Trophoblast cell (in vitro differentiated cells and primary cell): Measurements from ENCODE around the gene PIGU.

Experiments
- DNase-seq, 2 donors: peaks; one replicate each; pipeline ENCODE4 v3.0.0-alpha.2; 2016
- H2AFZ ChIP-seq: 2 replicates; pipeline ENCODE4 v1.6.1; 2013; ENCODE audit warnings: low read length, moderate library complexity, mild to moderate bottlenecking; ENCODE audit not compliant: insufficient read depth, poor library complexity
- H2AK5ac ChIP-seq: 2 replicates; pipeline ENCODE4 v1.6.1; 2013; ENCODE audit warnings: mild to moderate bottlenecking, low read length
- H2BK120ac ChIP-seq: 2 replicates; pipeline ENCODE4 v1.6.1; 2013; ENCODE audit warnings: low read length, mild to moderate bottlenecking, moderate library complexity; ENCODE audit not compliant: insufficient read depth, poor library complexity
- H2BK12ac ChIP-seq: 2 replicates; pipeline ENCODE4 v1.6.1; 2013; ENCODE audit warnings: mild to moderate bottlenecking, low read length, moderate library complexity
- H2BK5ac ChIP-seq: 2 replicates; pipeline ENCODE4 v1.6.1; 2013; ENCODE audit warnings: low read length, low read depth, moderate library complexity, mild to moderate bottlenecking; ENCODE audit not compliant: poor library complexity
- H3K14ac ChIP-seq: 2 replicates; pipeline ENCODE4 v1.6.1; 2013; ENCODE audit warnings: mild to moderate bottlenecking, low read length
- H3K18ac ChIP-seq: 2 replicates; pipeline ENCODE4 v1.6.1; 2013; ENCODE audit warnings: mild to moderate bottlenecking, low read length
- H3K23ac ChIP-seq: 2 replicates; pipeline ENCODE4 v1.6.1; 2013; ENCODE audit warnings: low read length
- H3K27ac ChIP-seq: 2 replicates; pipeline ENCODE4 v1.5.1; 2013; ENCODE audit warnings: low read depth, mild to moderate bottlenecking, inconsistent platforms, low read length, moderate library complexity
- H3K27me3 ChIP-seq: 2 replicates; pipeline ENCODE4 v1.6.1; 2013; ENCODE audit warnings: inconsistent platforms, mild to moderate bottlenecking, low read length, moderate library complexity; ENCODE audit not compliant: insufficient read depth
- H3K36me3 ChIP-seq, 2 experiments: 1 replicate in 1 of 2; 2 replicates in 1 of 2; pipeline ENCODE4 v1.6.1; 2013; ENCODE audit warnings: low read length in 2 of 2, mild to moderate bottlenecking in 2 of 2, moderate library complexity in 1 of 2; ENCODE audit not compliant: insufficient read depth in 2 of 2, control insufficient read depth in 1 of 2
- H3K4ac ChIP-seq: 2 replicates; pipeline ENCODE4 v1.6.1; 2013; ENCODE audit warnings: low read depth, mild to moderate bottlenecking, low read length, moderate library complexity
- H3K4me1 ChIP-seq, 2 experiments: 1 replicate in 1 of 2; 2 replicates in 1 of 2; pipeline ENCODE4 v1.6.1; 2013; ENCODE audit warnings: low read length in 2 of 2, mild to moderate bottlenecking in 2 of 2, moderate library complexity in 1 of 2; ENCODE audit not compliant: insufficient read depth in 2 of 2, control insufficient read depth in 1 of 2
- H3K4me2 ChIP-seq: 2 replicates; pipeline ENCODE4 v1.6.1; 2013; ENCODE audit warnings: inconsistent platforms, mild to moderate bottlenecking, low read length, moderate library complexity
- H3K4me3 ChIP-seq: 2 replicates; pipeline ENCODE4 v1.5.1; 2013; ENCODE audit warnings: mild to moderate bottlenecking, low read depth, low read length, inconsistent platforms
- H3K79me1 ChIP-seq: one replicate; pipeline ENCODE4 v1.6.1; 2013; ENCODE audit warnings: low read length
- H3K79me2 ChIP-seq: 2 replicates; pipeline ENCODE4 v1.6.1; 2013; ENCODE audit warnings: low read length, mild to moderate bottlenecking; ENCODE audit not compliant: control insufficient read depth, insufficient read depth, poor library complexity
- H3K9ac ChIP-seq: 2 replicates; pipeline ENCODE4 v1.6.1; 2013; ENCODE audit warnings: mild to moderate bottlenecking, low read length
- H3K9me3 ChIP-seq: 2 replicates; pipeline ENCODE4 v1.6.1; 2013; ENCODE audit warnings: low read depth, mild to moderate bottlenecking, control low read depth, inconsistent platforms, low read length; ENCODE audit not compliant: insufficient read depth
- H4K12ac ChIP-seq: 2 replicates; pipeline ENCODE4 v1.6.1; 2013; ENCODE audit warnings: low read depth, mild to moderate bottlenecking, low read length, moderate library complexity
- H4K8ac ChIP-seq: 2 replicates; pipeline ENCODE4 v1.6.1; 2013; ENCODE audit warnings: low read depth, mild to moderate bottlenecking, low read length, moderate library complexity
- H4K91ac ChIP-seq: one replicate; pipeline ENCODE4 v1.6.1; 2013; ENCODE audit warnings: low read depth, mild to moderate bottlenecking, low read length, moderate library complexity
- WGBS: extraction: QIAGEN DNeasy Blood & Tissue Kit; methylation state at CpG from one replicate; pipeline ENCODE4 v1.1.7; 2013; ENCODE audit warnings: missing lambda C conversion rate; ENCODE audit not compliant: insufficient read length, insufficient coverage; ENCODE audit errors: extremely low coverage; 5-methylcytosine and 5-hydroxymethylcytosine counted together

PIGU gene

DNA sequence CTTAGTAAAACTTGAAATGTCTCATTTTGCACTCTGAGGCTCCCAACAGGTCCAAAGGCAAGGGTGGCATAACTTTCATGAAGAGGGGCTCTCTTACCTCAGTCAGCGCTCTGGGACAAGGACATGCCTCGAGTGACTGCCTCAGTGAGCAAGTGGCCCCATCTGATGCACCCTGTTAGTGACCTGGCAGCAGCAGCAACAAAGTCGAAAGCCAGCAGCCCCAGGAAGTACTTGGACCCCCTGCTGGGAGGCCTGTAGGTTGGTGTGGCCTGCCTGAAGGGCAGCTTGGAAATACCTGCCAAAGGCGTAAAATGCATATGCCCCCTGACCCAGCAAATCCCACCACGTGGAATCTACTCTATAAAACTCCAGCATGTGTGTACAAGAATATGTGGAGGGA, 105.1 kb downstream of the PIGU start:
- no peak overlapping the region for H3K4me2 ChIP-seq
- H3K36me3 ChIP-seq, result peaks cover 2 to 8% of the 10 kb centered on the region in 2 experiments
- H3K18ac ChIP-seq, result no peak overlapping the region
- H4K12ac ChIP-seq, result no peak overlapping the region
- no peaks in the 10 kb centered on the region for H3K27me3 ChIP-seq
- no peak overlapping the region for H2BK120ac ChIP-seq
- H3K4ac ChIP-seq, result no peak overlapping the region
- H2AK5ac ChIP-seq, result no peak overlapping the region
- H3K23ac ChIP-seq, result no peak overlapping the region
- H4K91ac ChIP-seq, result no peak overlapping the region
- H3K9me3 ChIP-seq, result no peaks in the 10 kb centered on the region
- peak overlapping the region; percentile 6 for H3K4me3 ChIP-seq
- no peaks in the 10 kb centered on the region for H3K79me2 ChIP-seq
- H2BK12ac ChIP-seq, result no peak overlapping the region
- no peak overlapping the region for H2BK5ac ChIP-seq
- H3K27ac ChIP-seq, result no peak overlapping the region
- DNase-seq, result no peak
- no peak overlapping the region for H3K14ac ChIP-seq
- H3K9ac ChIP-seq, result no peak overlapping the region
- H4K8ac ChIP-seq, result no peak overlapping the region
- H2AFZ ChIP-seq, result no peak overlapping the region
- WGBS, result no CpG with 5 or more reads among the region's 5 CpGs
- no peaks in the 10 kb centered on the region for H3K79me1 ChIP-seq
- no peaks in the 10 kb centered on the region for H3K4me1 ChIP-seq

DNA sequence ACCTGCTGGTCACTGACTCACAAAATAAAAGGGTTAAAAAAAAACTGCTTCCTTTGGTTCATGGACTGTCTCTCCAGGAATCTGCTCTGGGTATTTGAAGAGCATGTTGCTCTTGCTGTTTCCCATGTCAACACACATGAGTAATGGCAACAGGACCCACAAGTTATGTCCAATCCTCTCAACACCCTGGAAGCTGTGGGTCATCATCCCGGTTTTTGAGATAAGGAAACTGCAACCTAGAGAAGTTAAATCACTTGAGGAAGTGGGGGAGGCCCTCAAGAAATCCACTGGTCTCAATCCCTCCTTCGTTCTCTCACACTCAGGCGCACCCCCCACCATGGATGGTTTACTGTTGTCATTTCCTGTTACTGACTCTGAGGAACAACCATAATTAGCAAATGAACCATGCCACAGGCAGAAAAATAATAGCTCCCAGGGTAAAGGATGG, 106.0 kb downstream of the PIGU start:
- no peaks in the 10 kb centered on the region for H3K27me3 ChIP-seq
- no peak overlapping the region for H2BK12ac ChIP-seq
- WGBS, result no CpG with 5 or more reads among the region's 3 CpGs

DNA sequence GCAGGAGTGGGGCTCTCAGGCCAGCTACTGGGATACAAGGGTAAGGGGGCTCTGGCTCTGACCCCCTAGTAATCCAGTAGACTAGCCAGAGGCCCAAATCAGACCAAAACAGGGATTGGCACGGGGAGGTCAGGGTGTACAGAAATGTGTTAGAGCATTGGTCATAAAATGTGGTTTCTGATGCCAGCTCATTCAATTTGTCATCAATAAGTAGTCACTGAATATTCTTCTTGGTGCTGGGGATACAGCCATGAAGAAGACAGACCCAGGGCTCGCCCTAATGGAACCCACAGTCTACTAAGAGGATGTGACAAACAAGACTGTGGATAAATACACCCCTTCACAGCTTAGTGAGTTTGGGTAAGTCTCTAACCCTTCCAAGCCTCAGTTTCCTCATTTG, 107.3 kb downstream of the PIGU start:
- no peak overlapping the region for H3K18ac ChIP-seq
- no peak overlapping the region for H3K27ac ChIP-seq
- no peaks in the 10 kb centered on the region for H3K79me2 ChIP-seq
- DNase-seq, result no peak
- H4K91ac ChIP-seq, result no peak overlapping the region
- H2BK12ac ChIP-seq, result no peak overlapping the region
- peaks cover 5% of the 10 kb centered on the region for H3K9me3 ChIP-seq
- no peak overlapping the region for H2AFZ ChIP-seq
- H3K79me1 ChIP-seq, result no peaks in the 10 kb centered on the region
- no peak overlapping the region for H4K12ac ChIP-seq
- H3K23ac ChIP-seq, result no peak overlapping the region
- no peak overlapping the region for H4K8ac ChIP-seq
- no peak overlapping the region for H2BK5ac ChIP-seq
- no peak overlapping the region for H3K4me3 ChIP-seq
- no peak overlapping the region for H2BK120ac ChIP-seq
- H3K27me3 ChIP-seq, result no peaks in the 10 kb centered on the region
- H3K36me3 ChIP-seq, result peaks cover 2 to 6% of the 10 kb centered on the region in 2 experiments
- no CpG with 5 or more reads among the region's 2 CpGs for WGBS
- no peak overlapping the region for H3K9ac ChIP-seq
- no peak overlapping the region for H2AK5ac ChIP-seq
- no peaks in the 10 kb centered on the region for H3K4me1 ChIP-seq
- H3K14ac ChIP-seq, result no peak overlapping the region
- H3K4ac ChIP-seq, result no peak overlapping the region
- no peak overlapping the region for H3K4me2 ChIP-seq

More for the DNA sequence above, 106.0 kb downstream of the PIGU start:
- H2AK5ac ChIP-seq, result no peak overlapping the region
- DNase-seq, result peak in 1 of 2 donors; percentile 24
- no peak overlapping the region for H3K4me2 ChIP-seq
- no peaks in the 10 kb centered on the region for H3K79me2 ChIP-seq
- no peak overlapping the region for H4K8ac ChIP-seq
- H3K18ac ChIP-seq, result no peak overlapping the region
- no peaks in the 10 kb centered on the region for H3K79me1 ChIP-seq
- H3K14ac ChIP-seq, result no peak overlapping the region
- H3K36me3 ChIP-seq, result peaks cover 2 to 8% of the 10 kb centered on the region in 2 experiments
- no peak overlapping the region for H4K12ac ChIP-seq
- H3K4ac ChIP-seq, result no peak overlapping the region
- H3K27ac ChIP-seq, result no peak overlapping the region
- H3K9me3 ChIP-seq, result peaks cover under 1% of the 10 kb centered on the region
- H2AFZ ChIP-seq, result no peak overlapping the region
- H3K4me1 ChIP-seq, result no peaks in the 10 kb centered on the region
- H2BK5ac ChIP-seq, result no peak overlapping the region
- H3K4me3 ChIP-seq, result no peak overlapping the region
- no peak overlapping the region for H3K23ac ChIP-seq
- H2BK120ac ChIP-seq, result no peak overlapping the region
- H3K9ac ChIP-seq, result no peak overlapping the region
- no peak overlapping the region for H4K91ac ChIP-seq

DNA sequence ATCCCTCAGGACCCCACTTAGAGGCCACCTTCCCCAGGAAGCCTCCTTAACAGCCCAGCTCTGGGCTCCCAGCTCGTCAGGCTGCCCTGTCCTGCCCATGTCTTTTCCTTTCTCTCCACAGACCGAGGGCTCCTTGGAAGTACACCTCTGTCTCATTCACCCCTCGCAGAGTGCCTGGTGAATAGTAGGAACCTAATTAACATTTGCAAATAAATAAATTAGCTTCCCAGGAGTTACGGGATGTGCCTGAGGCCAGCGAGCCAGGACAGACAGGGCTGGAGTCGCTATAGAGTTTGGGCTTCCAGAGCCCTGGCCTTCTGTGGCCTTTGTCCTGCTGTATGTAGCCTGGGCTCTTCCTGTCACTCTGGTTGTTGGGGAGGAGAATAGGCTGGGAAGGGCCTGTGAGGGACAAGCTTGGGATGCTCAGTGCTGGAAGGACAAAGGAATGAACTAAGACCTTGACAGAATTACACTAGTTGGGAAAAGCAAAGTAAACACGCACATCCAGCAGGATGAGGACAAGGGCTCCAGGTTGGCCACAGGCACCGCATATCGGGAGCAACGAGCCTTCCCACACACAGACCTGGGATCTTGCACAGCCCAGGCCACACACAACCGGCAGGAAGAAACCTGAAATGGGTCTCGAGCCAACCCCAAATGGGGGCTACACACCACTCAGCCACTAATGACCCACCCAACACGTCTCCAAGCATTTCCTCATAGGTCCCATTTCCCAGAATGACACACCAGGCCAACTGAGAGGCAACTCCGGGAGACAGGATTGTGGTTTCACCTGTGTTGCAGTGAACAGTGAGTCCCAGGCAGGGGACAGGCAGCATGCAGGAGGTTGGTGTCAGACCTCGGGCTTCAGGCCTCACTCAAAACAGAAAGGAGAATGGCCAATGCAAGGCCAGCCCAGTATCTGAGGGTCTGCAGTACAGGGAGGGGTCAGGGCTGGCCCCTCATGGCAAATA, 108.7 kb downstream of the PIGU start:
- H2BK120ac ChIP-seq, result no peak overlapping the region
- no peak overlapping the region for H3K4me2 ChIP-seq
- H2BK5ac ChIP-seq, result no peak overlapping the region
- H2AFZ ChIP-seq, result no peak overlapping the region
- no peak overlapping the region for H3K27ac ChIP-seq
- DNase-seq, result no peak
- H2BK12ac ChIP-seq, result no peak overlapping the region
- H3K4me3 ChIP-seq, result no peak overlapping the region
- H4K8ac ChIP-seq, result no peak overlapping the region
- H4K91ac ChIP-seq, result no peak overlapping the region
- H3K27me3 ChIP-seq, result no peaks in the 10 kb centered on the region
- WGBS, result no CpG with 5 or more reads among the region's 15 CpGs
- no peak overlapping the region for H3K9ac ChIP-seq
- H3K4me1 ChIP-seq, result no peaks in the 10 kb centered on the region
- no peak overlapping the region for H2AK5ac ChIP-seq
- no peak overlapping the region for H3K23ac ChIP-seq
- peaks cover 5% of the 10 kb centered on the region for H3K9me3 ChIP-seq
- H3K36me3 ChIP-seq, result peaks cover 2 to 6% of the 10 kb centered on the region in 2 experiments
- no peak overlapping the region for H3K4ac ChIP-seq
- H3K79me1 ChIP-seq, result no peaks in the 10 kb centered on the region
- H3K14ac ChIP-seq, result no peak overlapping the region
- H3K18ac ChIP-seq, result no peak overlapping the region
- H4K12ac ChIP-seq, result no peak overlapping the region
- no peaks in the 10 kb centered on the region for H3K79me2 ChIP-seq
